GM12864 (cell line): ENCODE data around the gene MB21D2.

Source experiments
- DNase-seq: peaks from one replicate; pipeline ENCODE4 v3.0.0-alpha.2; 2011; ENCODE audit warnings: low read depth
- H3K4me3 ChIP-seq: 2 replicates; pipeline ENCODE4 v1.5.1; 2011; ENCODE audit warnings: mild to moderate bottlenecking, low read depth, low read length, control low read depth
- CTCF ChIP-seq: IDR thresholded peaks from 2 replicates; pipeline ENCODE4 v1.5.1; 2011; ENCODE audit warnings: low read depth, mild to moderate bottlenecking, moderate library complexity, low read length, control low read depth, inconsistent platforms; ENCODE audit errors: missing control alignments

Gene MB21D2

GRCh38 chr3:192904632-192905289 is 12.9 kb downstream of the MB21D2 start:
- DNase-seq: no peak
- no peak for TF ChIP-seq CTCF
- H3K4me3 ChIP-seq: no peak overlapping the region

- no peak for TF ChIP-seq CTCF
- no peak for DNase-seq
- H3K4me3 ChIP-seq: no peak overlapping the region
These were observed 15.1 kb downstream of the MB21D2 start for GRCh38 chr3:192902549-192902948.

- TF ChIP-seq CTCF: no peak
- no peak for DNase-seq
- H3K4me3 ChIP-seq: no peak overlapping the region
These were observed 16.2 kb downstream of the MB21D2 start for GRCh38 chr3:192901435-192901834.

GRCh38 chr3:192899540-192899982 is 18.1 kb downstream of the MB21D2 start:
- no peak for DNase-seq
- TF ChIP-seq CTCF: no peak
- no peak overlapping the region for H3K4me3 ChIP-seq

- no peak for DNase-seq
- no peak for TF ChIP-seq CTCF
- no peak overlapping the region for H3K4me3 ChIP-seq
These were observed 20.7 kb downstream of the MB21D2 start for GRCh38 chr3:192897005-192897404.

GRCh38 chr3:192896208-192896607 is 21.4 kb downstream of the MB21D2 start:
- no peak overlapping the region for H3K4me3 ChIP-seq
- no peak for TF ChIP-seq CTCF
- no peak for DNase-seq

- no peak overlapping the region for H3K4me3 ChIP-seq
- TF ChIP-seq CTCF: no peak
- no peak for DNase-seq
These were observed 23.0 kb downstream of the MB21D2 start for GRCh38 chr3:192894676-192895075.
